ENCODE data around the gene PRKACA.
A peak's percentile ranks its signal among the peaks of the same experiment; 100 is the strongest.

The PRKACA gene

DNA sequence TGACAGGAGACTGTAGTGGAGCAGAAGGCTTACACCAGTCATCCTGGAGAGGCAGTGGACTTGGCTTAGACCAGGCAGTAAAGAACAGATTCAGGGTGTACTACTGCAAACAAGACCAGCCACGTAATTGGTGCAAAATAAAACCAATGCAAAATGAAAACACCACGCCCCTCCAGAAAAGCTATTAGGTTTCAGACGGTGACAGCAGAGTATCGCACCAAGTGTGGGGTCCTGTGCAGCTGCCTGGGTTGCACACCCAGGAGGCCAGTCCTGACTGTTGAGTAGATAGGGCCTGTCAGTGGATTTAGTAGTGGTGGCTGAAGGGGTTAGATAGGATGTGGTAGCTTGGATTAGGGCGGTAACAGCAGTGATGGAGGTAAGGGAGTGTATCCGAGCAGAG, 5.4 kb upstream of the PRKACA start:
- DNase-seq (ENCODE audit: insufficient read length): no peak
- no peak for FAIRE-seq
- TF ChIP-seq POLR2AphosphoS5 (IDR thresholded peaks at IDR 0.05; ENCODE audit: low read depth, low read length): no peak
- no peak for TF ChIP-seq TAF1 (IDR thresholded peaks at IDR 0.05; ENCODE audit: borderline replicate concordance, low read depth, low read length)

DNA sequence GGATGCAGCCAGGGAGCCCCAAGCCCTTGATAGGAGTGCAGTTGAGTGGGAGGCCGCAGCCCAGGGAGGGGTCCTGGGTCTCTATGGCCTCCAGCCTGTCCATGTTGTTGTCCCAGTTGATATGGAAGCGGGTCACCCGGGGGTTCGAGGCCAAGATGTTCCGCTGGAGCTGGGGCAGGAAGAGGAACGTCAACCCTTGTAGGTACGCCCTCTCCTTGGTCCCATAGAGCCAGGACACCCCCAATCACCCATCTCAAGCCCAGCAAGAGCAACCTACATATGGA, 2.9 kb upstream of the PRKACA start:
- no peak for DNase-seq (ENCODE audit: insufficient read length)
- no peak for TF ChIP-seq POLR2A (IDR thresholded peaks at IDR 0.05; ENCODE audit: low read depth, low read length)
- no peak for TF ChIP-seq TAF1 (IDR thresholded peaks at IDR 0.05; ENCODE audit: borderline replicate concordance, low read depth, low read length)
- no peak for TF ChIP-seq POLR2AphosphoS5 (IDR thresholded peaks at IDR 0.05; ENCODE audit: low read depth, low read length)
- FAIRE-seq: no peak

DNA sequence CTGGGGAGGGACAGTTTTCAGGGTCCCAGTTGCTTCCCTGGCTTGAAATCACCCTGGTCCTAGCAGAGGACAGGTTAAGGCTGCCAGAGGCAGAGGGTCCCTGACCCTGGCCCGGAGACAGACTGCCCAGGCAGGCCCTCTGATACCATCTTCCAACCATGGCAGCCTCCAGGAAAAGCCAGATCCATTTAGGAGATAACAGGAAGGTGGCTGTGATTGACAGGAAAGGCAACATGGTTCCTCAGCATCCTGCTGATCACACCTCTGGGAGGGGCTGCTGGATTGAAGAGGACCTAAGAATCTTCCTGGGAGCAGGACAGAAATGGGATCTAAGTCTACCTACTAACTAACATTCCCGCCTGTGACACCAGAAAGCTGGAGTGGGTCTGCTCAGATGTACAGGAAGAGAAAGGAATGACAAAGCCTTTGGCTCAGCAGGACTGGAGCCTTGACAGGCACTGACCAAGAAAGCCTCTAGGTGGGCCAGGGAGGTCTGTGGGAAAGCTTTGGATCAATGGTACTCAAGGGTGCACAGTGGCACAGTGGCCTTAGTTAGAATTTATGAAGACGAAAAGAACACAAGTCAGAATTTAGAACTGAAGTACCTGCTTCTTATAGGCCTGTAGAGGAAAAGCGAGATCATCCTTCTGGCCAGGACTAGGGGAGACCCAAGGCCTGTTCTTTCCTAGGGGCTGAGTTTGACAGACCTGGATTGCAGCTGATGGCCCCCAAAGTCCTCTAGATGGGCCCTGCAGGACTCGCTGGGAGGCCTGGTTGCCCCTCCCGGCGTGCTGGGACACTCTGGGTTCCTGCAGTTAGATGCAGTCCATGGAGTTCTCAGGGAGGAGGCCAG, 2.3 kb upstream of the PRKACA start:
- DNase-seq (ENCODE audit: insufficient read length) (no peak), FAIRE-seq (no peak)
- TF ChIP-seq TAF1 (IDR thresholded peaks at IDR 0.05; ENCODE audit: borderline replicate concordance, low read depth, low read length) (no peak), POLR2A (IDR thresholded peaks at IDR 0.05; ENCODE audit: low read depth, low read length) (no peak), POLR2AphosphoS5 (IDR thresholded peaks at IDR 0.05; ENCODE audit: low read depth, low read length) (no peak)

DNA sequence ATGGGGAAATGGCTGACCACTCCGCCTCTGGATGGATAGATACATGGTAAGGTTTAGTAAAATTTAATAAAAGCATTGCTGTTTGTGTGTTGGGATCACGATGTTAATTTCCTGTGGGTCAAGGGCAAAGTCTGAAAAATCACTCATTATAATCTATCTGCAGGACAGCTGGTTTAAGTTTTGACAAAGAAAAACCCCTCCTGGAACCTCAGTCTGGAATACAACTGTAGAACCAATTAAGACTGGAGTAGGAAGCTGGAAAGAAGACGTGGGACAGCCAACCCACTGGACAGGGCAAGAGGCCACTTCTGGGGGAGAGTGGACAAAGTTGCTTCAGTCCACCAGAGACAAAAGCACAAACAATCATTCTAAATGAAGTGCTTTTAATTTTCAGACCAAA, 1.6 kb upstream of the PRKACA start:
- no peak for TF ChIP-seq TAF1 (IDR thresholded peaks at IDR 0.05; ENCODE audit: borderline replicate concordance, low read depth, low read length)
- TF ChIP-seq POLR2AphosphoS5 (IDR thresholded peaks at IDR 0.05; ENCODE audit: low read depth, low read length): no peak
- no peak for TF ChIP-seq POLR2A (IDR thresholded peaks at IDR 0.05; ENCODE audit: low read depth, low read length)
- no peak for FAIRE-seq
- no peak for DNase-seq (ENCODE audit: insufficient read length)

DNA sequence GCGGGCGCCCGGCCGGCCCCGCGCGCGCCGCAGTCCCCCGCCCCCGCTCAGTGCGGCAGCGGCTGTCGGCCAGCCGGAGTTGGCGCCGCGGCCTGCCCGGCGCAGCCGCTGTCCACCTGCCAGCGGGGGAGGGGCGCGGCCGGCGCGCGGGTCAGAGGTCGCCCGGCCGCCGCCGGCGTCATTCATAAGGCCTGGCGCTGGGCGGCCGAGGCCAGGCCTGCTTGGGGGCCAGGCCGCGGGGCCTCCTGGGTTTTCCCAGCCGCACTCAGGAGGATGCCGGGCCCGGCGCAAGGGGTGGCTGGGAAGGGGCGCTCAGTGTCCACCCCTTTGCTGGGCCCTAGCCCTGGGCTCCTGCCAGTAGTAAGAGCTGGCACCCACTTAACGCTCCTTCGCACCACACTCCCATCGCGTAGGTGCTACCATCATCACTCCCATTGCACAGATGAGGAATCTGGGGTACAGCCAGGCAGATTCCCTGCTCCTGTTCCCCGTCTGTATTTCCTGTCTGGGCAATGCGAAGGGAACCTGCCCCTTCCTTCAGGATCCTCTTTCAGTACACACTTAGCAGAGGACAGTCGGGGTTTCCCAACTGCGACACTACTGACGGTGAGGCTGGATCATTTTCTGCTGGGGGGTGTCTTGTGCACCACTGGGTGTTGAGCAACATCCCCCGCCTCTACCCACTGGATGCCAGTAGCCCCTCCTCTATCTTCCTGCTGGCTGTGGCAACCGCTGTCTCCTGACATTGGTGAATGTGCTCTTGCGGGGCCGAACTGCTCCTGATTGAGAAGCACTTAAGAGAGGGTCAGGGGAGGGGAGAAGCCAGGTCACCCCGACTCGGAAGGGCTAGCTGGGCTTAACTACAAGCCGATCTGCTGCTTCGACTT, 846 bp upstream of the PRKACA start:
- DNase-seq (ENCODE audit: insufficient read length): no peak
- TF ChIP-seq POLR2AphosphoS5 (IDR thresholded peaks at IDR 0.05; ENCODE audit: low read depth, low read length) (no peak), POLR2A (IDR thresholded peaks at IDR 0.05; ENCODE audit: low read depth, low read length) (no peak), TAF1 (IDR thresholded peaks at IDR 0.05; ENCODE audit: borderline replicate concordance, low read depth, low read length) (no peak)
- FAIRE-seq: peak; percentile 66

DNA sequence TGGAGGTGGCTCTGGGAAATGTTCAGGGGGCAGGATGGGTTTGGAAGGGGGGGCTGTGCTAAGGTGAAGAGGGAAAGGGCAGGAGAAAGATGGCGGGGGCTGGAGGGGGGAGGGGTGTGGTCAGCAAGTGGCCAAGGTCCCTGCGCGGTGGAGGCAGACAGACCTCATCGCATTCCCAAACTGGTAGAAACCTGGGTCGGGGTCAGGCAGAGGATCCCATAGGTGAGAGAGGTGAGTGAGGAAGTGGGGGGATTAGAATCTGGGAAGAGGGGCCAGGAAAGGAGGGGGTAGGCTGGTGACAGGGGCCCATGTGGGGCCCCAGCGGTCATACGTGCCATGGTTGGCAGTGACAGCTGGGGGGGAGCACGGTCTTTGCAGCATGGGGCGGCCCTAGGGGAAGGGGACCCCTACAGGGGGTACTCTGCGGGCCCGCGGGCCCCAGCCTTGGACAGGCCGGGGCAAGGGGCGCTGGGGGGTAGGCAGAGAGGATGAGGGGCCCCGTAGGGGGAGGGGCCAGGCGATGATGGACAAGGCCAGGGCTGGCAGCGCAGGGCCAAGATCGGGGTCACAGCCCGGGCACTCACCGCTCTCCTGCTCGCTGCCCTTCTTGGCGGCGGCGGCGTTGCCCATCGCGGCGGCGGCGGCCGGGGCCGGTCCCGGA, 514 bp downstream of the PRKACA start:
- FAIRE-seq: no peak
- DNase-seq (ENCODE audit: insufficient read length): no peak
- no peak for TF ChIP-seq TAF1 (IDR thresholded peaks at IDR 0.05; ENCODE audit: borderline replicate concordance, low read depth, low read length)
- TF ChIP-seq POLR2AphosphoS5 (IDR thresholded peaks at IDR 0.05; ENCODE audit: low read depth, low read length): no peak
- TF ChIP-seq POLR2A (IDR thresholded peaks at IDR 0.05; ENCODE audit: low read depth, low read length): no peak

DNA sequence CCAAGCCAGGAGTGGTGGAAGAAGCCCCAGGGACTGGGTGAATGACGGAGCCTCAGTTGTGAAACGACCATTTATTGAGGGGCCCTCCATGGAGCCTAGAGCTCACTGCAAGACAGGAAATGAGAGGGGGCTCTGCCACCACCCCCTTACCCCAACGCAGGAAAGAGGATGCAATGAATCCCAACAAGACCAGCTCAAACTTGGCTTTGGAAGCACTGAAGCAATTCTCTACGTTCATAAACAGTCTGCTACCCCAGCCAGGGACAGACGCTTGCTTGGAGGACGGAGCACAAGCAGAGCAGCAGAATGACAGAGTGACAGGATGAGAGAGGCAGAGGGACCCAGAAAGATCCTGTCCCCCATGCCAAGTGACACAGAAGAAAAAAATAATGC, 1.0 kb downstream of the PRKACA start:
- no peak for DNase-seq (ENCODE audit: insufficient read length)
- FAIRE-seq: no peak
- TF ChIP-seq POLR2AphosphoS5 (IDR thresholded peaks at IDR 0.05; ENCODE audit: low read depth, low read length) (no peak), POLR2A (IDR thresholded peaks at IDR 0.05; ENCODE audit: low read depth, low read length) (no peak), TAF1 (IDR thresholded peaks at IDR 0.05; ENCODE audit: borderline replicate concordance, low read depth, low read length) (no peak)

DNA sequence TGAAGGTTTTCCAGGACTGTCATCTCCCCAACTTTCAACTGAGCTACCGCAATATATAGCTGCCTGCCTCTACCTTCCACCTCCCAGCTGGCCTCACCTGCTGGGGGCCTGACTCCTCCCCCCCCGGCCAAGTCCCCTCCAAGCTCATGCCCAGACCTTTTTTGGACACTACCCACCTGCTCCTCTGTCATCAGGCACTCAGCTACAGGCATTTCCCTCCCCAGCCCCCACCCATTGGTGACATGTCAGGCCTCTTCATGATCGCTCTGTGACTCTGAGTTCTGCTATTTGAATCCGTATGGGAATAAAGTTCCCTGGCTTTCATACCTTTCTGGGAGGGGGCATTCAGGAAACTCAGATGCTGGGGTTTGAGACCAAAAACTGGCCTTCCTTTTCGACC, 1.8 kb downstream of the PRKACA start:
- DNase-seq (ENCODE audit: insufficient read length) (no peak), FAIRE-seq (no peak)
- TF ChIP-seq POLR2AphosphoS5 (IDR thresholded peaks at IDR 0.05; ENCODE audit: low read depth, low read length): no peak
- no peak for TF ChIP-seq TAF1 (IDR thresholded peaks at IDR 0.05; ENCODE audit: borderline replicate concordance, low read depth, low read length)
- no peak for TF ChIP-seq POLR2A (IDR thresholded peaks at IDR 0.05; ENCODE audit: low read depth, low read length)

DNA sequence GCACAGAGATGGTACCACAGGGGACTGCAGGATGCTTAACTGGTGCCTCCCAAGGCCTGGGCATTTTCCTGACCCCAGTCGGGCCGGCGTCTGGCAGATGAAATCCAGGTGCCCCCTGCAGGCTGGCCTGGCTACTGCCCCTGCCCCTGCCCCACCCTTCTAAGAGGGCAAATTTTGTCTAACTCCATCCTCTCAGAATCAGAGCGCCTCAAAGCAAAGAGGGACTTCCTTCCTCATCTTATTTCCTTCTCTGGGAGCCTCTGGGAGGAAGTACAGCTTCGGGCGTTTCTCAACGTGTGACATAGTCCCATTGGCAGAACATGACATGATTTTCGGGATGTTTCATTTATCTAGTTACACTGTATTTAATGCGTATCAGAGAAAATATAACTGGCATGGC, 2.7 kb downstream of the PRKACA start:
- no peak for TF ChIP-seq POLR2A (IDR thresholded peaks at IDR 0.05; ENCODE audit: low read depth, low read length)
- no peak for TF ChIP-seq TAF1 (IDR thresholded peaks at IDR 0.05; ENCODE audit: borderline replicate concordance, low read depth, low read length)
- no peak for TF ChIP-seq POLR2AphosphoS5 (IDR thresholded peaks at IDR 0.05; ENCODE audit: low read depth, low read length)
- DNase-seq (ENCODE audit: insufficient read length) (no peak), FAIRE-seq (no peak)

DNA sequence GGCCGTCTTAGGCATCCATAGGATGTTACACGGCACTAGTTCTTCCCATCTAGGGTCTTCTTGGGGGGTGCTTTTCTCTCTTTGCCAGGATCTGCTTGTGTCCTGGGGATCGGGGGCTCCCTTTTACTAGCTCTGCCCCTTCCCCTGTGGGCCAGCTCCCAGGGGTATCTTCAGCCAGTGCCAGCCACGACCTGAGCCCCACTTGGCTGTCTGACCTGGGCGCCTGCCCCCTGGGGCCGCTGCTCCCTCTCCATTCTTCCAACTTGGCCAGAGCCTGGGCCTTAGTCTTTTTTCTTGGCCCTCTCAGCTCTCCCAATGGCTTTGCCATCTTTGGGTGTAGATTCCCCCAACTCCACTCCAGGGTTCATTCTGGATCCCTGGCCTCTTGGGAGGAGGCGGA, 3.1 kb downstream of the PRKACA start:
- no peak for TF ChIP-seq POLR2A (IDR thresholded peaks at IDR 0.05; ENCODE audit: low read depth, low read length)
- no peak for TF ChIP-seq TAF1 (IDR thresholded peaks at IDR 0.05; ENCODE audit: borderline replicate concordance, low read depth, low read length)
- TF ChIP-seq POLR2AphosphoS5 (IDR thresholded peaks at IDR 0.05; ENCODE audit: low read depth, low read length): no peak
- FAIRE-seq: no peak
- DNase-seq (ENCODE audit: insufficient read length): no peak

DNA sequence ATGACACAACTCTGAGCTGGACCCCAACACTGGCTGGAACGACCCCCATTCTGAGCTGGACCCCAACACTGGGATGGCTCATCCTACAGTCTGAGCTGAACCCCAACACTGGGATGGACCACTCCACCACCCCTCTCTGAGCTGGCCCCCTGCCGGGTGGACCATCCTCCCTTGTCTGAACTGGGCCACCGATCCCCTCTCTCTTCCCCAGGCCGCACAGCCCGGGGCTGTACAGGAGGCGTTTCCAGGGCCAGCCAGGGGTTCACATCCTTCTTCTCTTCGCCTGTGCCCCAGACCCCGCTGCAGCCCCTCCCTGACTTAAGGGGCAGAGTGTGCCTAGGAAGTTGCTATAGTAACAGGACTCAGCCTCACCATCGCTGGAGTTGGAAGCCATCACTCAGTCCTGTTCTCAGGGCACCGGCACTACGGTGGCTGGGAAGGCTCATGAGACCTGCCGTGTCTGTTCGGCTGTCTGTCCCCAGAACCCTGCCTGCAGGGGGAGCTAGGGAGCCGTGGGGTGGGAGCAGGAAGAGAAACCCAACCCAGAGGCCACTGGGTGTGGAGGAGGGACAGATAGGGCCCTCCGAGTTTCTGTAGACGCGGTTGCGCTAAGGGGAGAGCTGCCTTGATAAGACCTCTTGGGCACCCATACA, 3.7 kb downstream of the PRKACA start:
- FAIRE-seq (no peak), DNase-seq (ENCODE audit: insufficient read length) (no peak)
- TF ChIP-seq POLR2A (IDR thresholded peaks at IDR 0.05; ENCODE audit: low read depth, low read length): no peak
